Left ventricle myocardium inferior (tissue), 1 donor: ENCODE results near the gene RASA3. TPM values are rescaled to one million over a fixed set of nuclear protein-coding genes. Genes with fewer than 3 reads are reported as not detected.

Experiments used
- DNase-seq: peaks from one replicate; pipeline ENCODE4 v3.0.0-alpha.2; 2020
- H3K27ac ChIP-seq: fragments of 200-600 bp; replicated peaks from 2 replicates; pipeline ENCODE4 v1.8.0; 2021
- H3K27me3 ChIP-seq: fragments of 200-600 bp; 2 replicates; pipeline ENCODE4 v1.8.0; 2021; ENCODE audit warnings: low read depth
- H3K36me3 ChIP-seq: fragments of 200-600 bp; 2 replicates; pipeline ENCODE4 v1.8.0; 2021
- H3K4me1 ChIP-seq: fragments of 200-600 bp; 2 replicates; pipeline ENCODE4 v1.8.0; 2021
- H3K4me3 ChIP-seq: fragments of 200-600 bp; 2 replicates; pipeline ENCODE4 v1.8.0; 2021; ENCODE audit warnings: mild to moderate bottlenecking, moderate library complexity
- H3K9me3 ChIP-seq: fragments of 200-600 bp; replicated peaks from 2 replicates; pipeline ENCODE4 v1.8.0; 2021
- CTCF ChIP-seq: fragments of 200-600 bp; IDR thresholded peaks from 2 replicates; pipeline ENCODE4 v1.8.0; 2021; ENCODE audit warnings: antibody characterized with exemption, mild to moderate bottlenecking, borderline replicate concordance
- intact Hi-C: fragments of 100-400 bp; cut with micrococcal nuclease; formaldehyde crosslinking; loops from one replicate; pipeline ENCODE4 v1.11.0; 2022
- total RNA-seq: library from RNA; stranded (reverse); fragmentation: NEBNext Ultra II Directional; extraction: Animal tissue kit (Norgen Biotek cat#: 25700); gene quantifications from one replicate; pipeline ENCODE4 v1.2.1, GENCODE V29; 2021
- donor health status: DM: no; HTN: yes; CAD: no; lungs with severe emphysema.

The RASA3 gene
- total RNA-seq, 1 donor from 2014 or later: 9.5 TPM

GRCh38 chr13:114018461-114019055, 113.9 kb downstream of the RASA3 start:
- no peaks in the 10 kb centered on the region for H3K4me1 ChIP-seq
- intact Hi-C loops: no loop called here
- DNase-seq: no peak
- no peak overlapping the region for H3K4me3 ChIP-seq
- peaks cover 67% of the 10 kb centered on the region for H3K36me3 ChIP-seq
- no peaks in the 10 kb centered on the region for H3K27me3 ChIP-seq
- H3K27ac ChIP-seq: no peak overlapping the region
- TF ChIP-seq CTCF: no peak
- no peaks in the 10 kb centered on the region for H3K9me3 ChIP-seq

GRCh38 chr13:114017966-114018365, 114.5 kb downstream of the RASA3 start:
- peaks cover 67% of the 10 kb centered on the region for H3K36me3 ChIP-seq
- no peaks in the 10 kb centered on the region for H3K4me1 ChIP-seq
- intact Hi-C loops: no loop called here
- no peaks in the 10 kb centered on the region for H3K27me3 ChIP-seq
- TF ChIP-seq CTCF: no peak
- H3K9me3 ChIP-seq: no peaks in the 10 kb centered on the region
- H3K27ac ChIP-seq: no peak overlapping the region
- no peak overlapping the region for H3K4me3 ChIP-seq
- DNase-seq: no peak

- Histone ChIP-seq H3K4me3 (no peak overlapping the region), H3K27me3 (no peaks in the 10 kb centered on the region), H3K36me3 (peaks cover 64% of the 10 kb centered on the region), H3K9me3 (no peaks in the 10 kb centered on the region), H3K4me1 (no peaks in the 10 kb centered on the region), H3K27ac (no peak overlapping the region)
- DNase-seq: no peak
- intact Hi-C loops: no loop called here
- TF ChIP-seq CTCF: no peak
Observed at GRCh38 chr13:114017028-114017630, 115.3 kb downstream of the RASA3 start.

GRCh38 chr13:114016321-114017027, 115.9 kb downstream of the RASA3 start:
- DNase-seq: no peak
- intact Hi-C loops: no loop called here
- Histone ChIP-seq H3K36me3 (peaks cover 63% of the 10 kb centered on the region), H3K27me3 (no peaks in the 10 kb centered on the region), H3K4me3 (no peak overlapping the region), H3K4me1 (no peaks in the 10 kb centered on the region), H3K27ac (no peak overlapping the region), H3K9me3 (no peaks in the 10 kb centered on the region)
- no peak for TF ChIP-seq CTCF

GRCh38 chr13:114015969-114016295, 116.5 kb downstream of the RASA3 start:
- no peak overlapping the region for H3K27ac ChIP-seq
- no peak for TF ChIP-seq CTCF
- intact Hi-C loops: no loop called here

More at GRCh38 chr13:114015969-114016295, 116.5 kb downstream of the RASA3 start:
- DNase-seq: no peak
- peaks cover 63% of the 10 kb centered on the region for H3K36me3 ChIP-seq
- H3K4me1 ChIP-seq: no peaks in the 10 kb centered on the region
- no peaks in the 10 kb centered on the region for H3K9me3 ChIP-seq
- no peak overlapping the region for H3K4me3 ChIP-seq
- H3K27me3 ChIP-seq: no peaks in the 10 kb centered on the region
